ENCODE results near the gene G2E3.
A peak's percentile ranks its signal among the peaks of the same experiment; 100 is the strongest.

G2E3 gene

GRCh38 chr14:30657606-30658163, 98.7 kb downstream of the G2E3 start:
- peak; percentile 94 for FAIRE-seq

- FAIRE-seq, result peak; percentile 38
Observed at GRCh38 chr14:30658645-30659044, 99.7 kb downstream of the G2E3 start.

- peak; percentile 83 for FAIRE-seq
Observed at GRCh38 chr14:30669594-30669993, 110.6 kb downstream of the G2E3 start.

All from islet of Langerhans (tissue), 1 donor.